Tibial nerve (tissue), 3 donors: ENCODE measurements around the gene SERPINB13.

Experiments used
- POLR2A ChIP-seq, 2 donors: fragments of 450-650 bp; IDR thresholded peaks; one replicate each; pipeline ENCODE4 v1.6.1; 2017; ENCODE audit warnings: antibody characterized with exemption in 2 of 2, mild to moderate bottlenecking in 2 of 2, moderate library complexity in 2 of 2
- TF ChIP-seq, protein P1 (sequence below), 5 experiments: fragments of 200-600 bp in 3 of 5; fragments of 450-650 bp in 2 of 5; sonication (generic) in 3 of 5; IDR thresholded peaks; one replicate each; pipeline ENCODE4 v1.5.1; 2016 to 2019; ENCODE audit warnings: antibody characterized with exemption in 5 of 5, mild to moderate bottlenecking in 3 of 5, moderate library complexity in 2 of 5

DNA sequence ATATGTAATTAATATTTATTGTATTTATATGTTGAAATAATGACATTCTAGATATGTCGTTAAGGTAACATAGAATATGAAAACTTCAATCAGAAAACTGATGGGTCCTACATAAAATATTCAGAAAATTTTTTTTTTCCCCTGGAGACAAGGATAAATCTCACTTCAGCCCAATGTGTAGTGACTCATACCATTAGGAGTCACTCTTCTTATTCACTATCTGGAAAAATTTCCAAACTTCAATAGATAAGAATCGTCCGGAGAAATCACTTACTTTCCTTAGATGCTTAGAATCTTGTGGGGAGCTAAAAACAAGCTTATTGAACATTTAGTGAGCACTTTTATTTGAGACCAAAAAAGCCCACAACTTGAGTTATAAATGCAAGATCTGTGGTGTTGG, 4.6 kb downstream of the SERPINB13 start:
- TF ChIP-seq, protein P1, sequence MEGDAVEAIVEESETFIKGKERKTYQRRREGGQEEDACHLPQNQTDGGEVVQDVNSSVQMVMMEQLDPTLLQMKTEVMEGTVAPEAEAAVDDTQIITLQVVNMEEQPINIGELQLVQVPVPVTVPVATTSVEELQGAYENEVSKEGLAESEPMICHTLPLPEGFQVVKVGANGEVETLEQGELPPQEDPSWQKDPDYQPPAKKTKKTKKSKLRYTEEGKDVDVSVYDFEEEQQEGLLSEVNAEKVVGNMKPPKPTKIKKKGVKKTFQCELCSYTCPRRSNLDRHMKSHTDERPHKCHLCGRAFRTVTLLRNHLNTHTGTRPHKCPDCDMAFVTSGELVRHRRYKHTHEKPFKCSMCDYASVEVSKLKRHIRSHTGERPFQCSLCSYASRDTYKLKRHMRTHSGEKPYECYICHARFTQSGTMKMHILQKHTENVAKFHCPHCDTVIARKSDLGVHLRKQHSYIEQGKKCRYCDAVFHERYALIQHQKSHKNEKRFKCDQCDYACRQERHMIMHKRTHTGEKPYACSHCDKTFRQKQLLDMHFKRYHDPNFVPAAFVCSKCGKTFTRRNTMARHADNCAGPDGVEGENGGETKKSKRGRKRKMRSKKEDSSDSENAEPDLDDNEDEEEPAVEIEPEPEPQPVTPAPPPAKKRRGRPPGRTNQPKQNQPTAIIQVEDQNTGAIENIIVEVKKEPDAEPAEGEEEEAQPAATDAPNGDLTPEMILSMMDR (IDR thresholded peaks at IDR 0.05), result no peak
- no peak for TF ChIP-seq POLR2A (IDR thresholded peaks at IDR 0.05)
